HL-60 (cell line): ENCODE measurements around the gene GAB2.

Experiments used
- DNase-seq, 2 experiments: peaks; one replicate each; pipeline ENCODE4 v3.0.0-alpha.2; 2010 to 2020; ENCODE audit warnings: low read depth in 1 of 2, low spot score in 1 of 2
- H3K27ac ChIP-seq: fragments of 250-450 bp; sonication (Bioruptor Pico); replicated peaks from 2 replicates; pipeline ENCODE4 v1.5.1; 2020; ENCODE audit warnings: mild to moderate bottlenecking, moderate library complexity
- H3K27me3 ChIP-seq: fragments of 250-450 bp; sonication (Bioruptor Pico); 2 replicates; pipeline ENCODE4 v1.5.1; 2021; ENCODE audit warnings: mild to moderate bottlenecking, moderate library complexity; ENCODE audit not compliant: insufficient read depth, poor library complexity, severe bottlenecking
- H3K4me3 ChIP-seq: replicated peaks from 2 replicates; pipeline ENCODE4 v1.5.1; 2011; ENCODE audit warnings: mild to moderate bottlenecking, control low read depth, low read length; ENCODE audit not compliant: insufficient read depth
- CTCF ChIP-seq: IDR thresholded peaks from one replicate; pipeline ENCODE4 v1.5.1; 2011; ENCODE audit warnings: low read length, control low read depth, inconsistent platforms; ENCODE audit not compliant: insufficient read depth
- GABPA ChIP-seq: IDR thresholded peaks from 2 replicates; pipeline ENCODE4 v1.6.1; 2012; ENCODE audit warnings: low read depth
- POLR2AphosphoS5 ChIP-seq: IDR thresholded peaks from 2 replicates; pipeline ENCODE4 v1.6.1; 2012; ENCODE audit warnings: low read depth
- REST ChIP-seq: IDR thresholded peaks from 2 replicates; pipeline ENCODE4 v1.6.1; 2012; ENCODE audit warnings: low read depth; ENCODE audit not compliant: insufficient replicate concordance
- SPI1 ChIP-seq: IDR thresholded peaks from 2 replicates; pipeline ENCODE4 v1.6.1; 2012; ENCODE audit warnings: low read depth, mild to moderate bottlenecking, borderline replicate concordance

The GAB2 gene

GRCh38 chr11:78424334-78425270 lies 7.0 kb upstream of the GAB2 start:
- peak overlapping the region; percentile 68 for H3K27ac ChIP-seq
- H3K4me3 ChIP-seq = peak overlapping the region; percentile 17; the same call in 1 of the 2 replicates

GRCh38 chr11:78423241-78423640 lies 5.6 kb upstream of the GAB2 start:
- Histone ChIP-seq H3K27me3 (no peaks in the 10 kb centered on the region), H3K4me3 (no peak overlapping the region), H3K27ac (no peak overlapping the region)
- no peak for DNase-seq
- TF ChIP-seq GABPA (no peak), SPI1 (no peak), CTCF (no peak), REST (no peak), POLR2AphosphoS5 (no peak)

More at GRCh38 chr11:78424334-78425270, 7.0 kb upstream of the GAB2 start:
- no peaks in the 10 kb centered on the region for H3K27me3 ChIP-seq
- TF ChIP-seq POLR2AphosphoS5 = peak; percentile 79; the same call in 1 of the 2 replicates
- no peak for TF ChIP-seq GABPA
- TF ChIP-seq REST = no peak
- 0 out of 2 replicates have a peak, but pooled peaks have one; percentile 1 for TF ChIP-seq SPI1
- TF ChIP-seq CTCF = no peak
- peak; percentile 82 to 83 for DNase-seq

- peak in 1 of 2 experiments; percentile 43 for DNase-seq
- H3K4me3 ChIP-seq = no peak overlapping the region
- H3K27me3 ChIP-seq = no peaks in the 10 kb centered on the region
- H3K27ac ChIP-seq = no peak overlapping the region
- TF ChIP-seq POLR2AphosphoS5 (no peak), SPI1 (peak; percentile 11; the same call in 1 of the 2 replicates), REST (no peak), GABPA (no peak)
Measured at GRCh38 chr11:78420796-78421209, 3.2 kb upstream of the GAB2 start.
